Endothelial cell of hepatic sinusoid (primary cell): ENCODE data around the gene CEP112.
"Not testable (repeated sequence)": the region's sequence is repeated elsewhere in the genome, so short reads cannot be mapped to it uniquely, and the experiment has no call there.

Experiments
- in situ Hi-C: cut with HindIII; loops from 2 replicates; pipeline ENCODE4 v1.10.0; 2017; ENCODE audit warnings: low sequenced_read_pairs

Gene CEP112

DNA sequence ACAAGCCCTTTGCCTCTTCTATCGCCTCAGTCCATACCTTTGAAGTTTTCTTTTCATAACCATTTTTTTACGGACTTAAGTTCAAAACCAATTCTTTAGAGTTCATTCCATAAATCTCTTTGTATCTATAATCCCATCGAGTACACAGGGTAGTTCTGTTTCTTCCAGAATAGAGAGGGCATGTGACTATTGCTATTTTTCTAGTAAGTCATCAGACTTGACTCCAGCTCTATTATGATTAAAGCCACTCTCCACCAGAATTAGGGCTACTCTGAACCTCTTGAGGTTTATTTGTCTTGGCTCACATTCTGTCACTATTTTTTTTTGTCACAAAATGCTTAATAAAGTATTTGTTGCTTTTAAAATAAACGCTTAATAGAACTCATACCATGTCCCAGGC, 438.6 kb downstream of the CEP112 start:
- in situ Hi-C loops = no loop called here

DNA sequence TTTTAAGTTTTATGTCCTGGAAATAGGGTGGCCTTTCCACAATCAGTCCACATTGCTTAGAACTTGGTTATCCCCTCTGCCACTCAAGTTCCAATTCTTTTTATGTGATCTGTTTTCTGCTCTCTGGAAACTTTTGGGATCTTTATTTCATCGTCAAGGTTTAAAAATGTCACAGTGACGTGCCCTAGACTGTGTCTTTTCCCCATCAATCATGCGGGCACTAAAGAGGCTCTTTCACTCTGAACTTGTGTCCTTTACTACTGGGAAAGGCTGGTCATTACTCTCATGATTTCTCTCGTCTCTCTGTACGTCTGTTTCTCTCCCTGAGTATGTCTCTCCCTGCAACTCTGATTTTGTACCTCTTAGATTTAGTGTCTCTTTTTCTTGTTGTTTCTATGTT, 440.7 kb downstream of the CEP112 start:
- in situ Hi-C loops = no loop called here

DNA sequence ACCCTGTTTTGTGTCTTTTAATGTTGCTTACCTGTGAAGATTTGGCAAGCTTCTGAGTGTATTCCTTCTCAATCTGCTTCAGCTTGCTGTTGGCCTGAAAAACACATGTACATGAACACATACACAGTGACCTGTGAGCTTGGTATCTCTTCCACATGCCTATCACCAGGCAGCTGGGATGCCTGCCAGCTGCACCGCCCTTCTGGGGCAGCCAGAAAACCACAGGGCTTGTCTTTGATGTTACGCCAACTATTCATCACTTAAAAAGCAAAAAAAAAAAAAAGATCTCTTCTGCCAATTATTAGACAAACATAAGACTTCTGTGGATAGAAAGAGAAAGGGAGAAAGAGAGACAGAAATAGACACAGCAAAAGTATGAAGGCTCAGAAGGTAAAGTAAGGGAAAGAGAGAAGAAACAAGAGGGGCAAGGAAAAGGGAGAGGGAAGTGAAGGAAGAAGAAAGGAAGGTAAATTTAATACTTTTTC, 441.3 kb downstream of the CEP112 start:
- in situ Hi-C loops = no loop called here

DNA sequence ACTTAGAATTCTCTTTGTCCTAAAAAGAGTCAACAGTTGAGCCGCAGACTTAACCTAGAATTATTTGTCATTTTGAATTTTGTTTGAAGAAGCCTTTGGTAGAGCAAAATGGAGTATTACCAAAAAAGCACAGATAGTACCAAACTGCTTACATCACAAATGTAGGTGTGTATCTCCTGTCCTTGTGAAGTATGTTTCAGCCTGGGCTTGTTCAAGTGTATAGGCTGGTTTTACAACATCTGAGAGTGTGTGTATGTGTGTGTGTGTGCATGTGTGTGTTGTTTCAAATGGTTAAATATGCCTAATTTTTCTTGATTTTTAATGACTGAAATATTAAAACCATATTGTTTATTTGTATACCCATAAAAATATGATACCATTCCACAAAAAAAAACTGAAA, 441.8 kb downstream of the CEP112 start:
- in situ Hi-C loops = no loop called here

DNA sequence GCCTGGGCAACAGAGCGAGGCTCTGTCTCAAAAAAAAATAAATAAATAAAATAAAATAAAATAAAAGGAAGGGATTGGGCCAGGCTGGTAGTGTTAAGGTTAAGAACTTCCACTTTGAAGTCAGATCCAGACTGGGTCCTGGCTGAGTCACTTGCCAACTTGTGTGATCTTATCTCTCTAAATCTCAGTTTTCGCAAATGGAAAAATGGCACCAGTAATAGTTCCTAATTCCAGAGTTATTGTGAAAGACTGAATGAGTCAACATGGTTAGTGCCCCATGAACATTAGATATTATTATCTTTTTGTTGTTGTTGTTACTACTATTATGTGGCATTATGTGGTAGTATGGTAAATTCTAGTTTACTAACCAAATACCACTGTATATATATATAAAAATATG, 442.5 kb downstream of the CEP112 start:
- in situ Hi-C loops = no loop called here

DNA sequence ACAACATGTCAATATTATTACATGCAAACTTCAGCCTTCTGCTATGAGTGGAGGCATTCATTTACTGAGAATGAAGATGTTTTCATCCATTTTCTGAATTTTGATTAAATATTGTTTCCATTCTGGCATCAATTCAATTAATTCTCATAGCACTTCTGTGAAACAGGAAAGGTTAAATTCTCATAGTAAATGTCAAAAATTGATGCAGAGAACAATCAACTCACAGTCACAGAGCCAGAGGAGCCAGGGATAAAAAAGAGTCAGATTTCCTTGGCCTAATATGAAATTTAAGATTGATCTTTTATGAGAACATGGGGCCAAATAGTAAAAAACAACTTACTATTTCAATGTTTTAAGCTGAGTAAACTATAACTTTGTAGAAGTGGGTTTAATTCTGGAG, 446.7 kb downstream of the CEP112 start:
- in situ Hi-C loops = no loop called here

DNA sequence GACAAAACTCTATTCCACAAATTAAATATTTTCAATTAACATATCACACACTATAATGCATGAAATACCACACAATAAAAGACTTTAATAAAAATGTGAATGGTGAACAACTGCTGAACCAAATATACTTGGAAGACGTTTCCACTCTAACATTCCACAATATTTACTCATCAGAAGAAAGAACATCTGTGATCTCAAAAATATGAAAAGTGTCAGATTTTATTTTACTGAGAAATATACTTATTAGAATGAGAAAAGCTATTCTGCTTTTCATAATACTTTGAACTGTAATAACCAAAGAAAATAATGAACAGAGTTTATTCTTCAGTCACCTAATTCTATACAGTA, 448.7 kb downstream of the CEP112 start:
- in situ Hi-C loops = no loop called here

DNA sequence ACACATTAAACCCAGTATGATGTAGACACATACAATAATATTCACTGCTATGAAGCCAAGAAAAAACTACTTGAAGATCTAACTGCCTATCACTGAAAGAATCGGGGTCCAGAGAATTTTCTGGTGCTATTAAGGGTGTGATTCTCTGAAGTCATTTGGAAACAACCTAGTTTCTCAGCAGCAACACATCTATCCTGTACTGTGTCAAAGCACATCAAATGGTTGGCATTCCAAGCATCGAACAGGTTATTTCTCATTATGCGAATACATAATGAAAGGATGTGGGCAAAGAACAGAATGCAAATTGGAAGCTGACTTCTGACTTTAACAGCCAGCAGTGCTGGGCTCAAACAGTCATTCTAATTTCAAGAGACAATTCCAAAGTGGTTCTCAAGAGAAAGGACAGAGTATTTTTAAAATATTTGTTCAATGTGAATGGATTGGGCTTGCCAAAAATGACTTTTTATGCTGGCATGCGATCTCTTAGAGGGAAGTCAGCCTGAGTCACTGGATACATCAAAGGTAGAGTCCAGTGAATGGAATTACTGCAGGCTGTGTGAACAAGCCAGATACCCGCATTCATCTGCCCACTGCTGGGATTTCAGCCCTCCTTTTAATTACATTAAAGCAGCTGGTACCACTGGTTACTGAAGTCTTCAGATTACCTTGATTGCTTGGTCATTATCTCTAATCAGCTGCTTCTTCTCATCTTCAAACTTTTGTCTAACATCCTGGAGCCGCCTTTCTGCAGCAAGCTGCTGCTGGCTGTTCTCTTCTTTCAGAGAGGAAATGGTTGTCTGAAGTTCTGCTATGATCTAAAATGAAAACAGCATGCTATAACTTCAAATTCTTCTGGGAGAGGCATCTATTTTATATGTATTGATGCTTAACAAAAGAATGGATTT, 449.3 kb downstream of the CEP112 start:
- in situ Hi-C loops = no loop called here

DNA sequence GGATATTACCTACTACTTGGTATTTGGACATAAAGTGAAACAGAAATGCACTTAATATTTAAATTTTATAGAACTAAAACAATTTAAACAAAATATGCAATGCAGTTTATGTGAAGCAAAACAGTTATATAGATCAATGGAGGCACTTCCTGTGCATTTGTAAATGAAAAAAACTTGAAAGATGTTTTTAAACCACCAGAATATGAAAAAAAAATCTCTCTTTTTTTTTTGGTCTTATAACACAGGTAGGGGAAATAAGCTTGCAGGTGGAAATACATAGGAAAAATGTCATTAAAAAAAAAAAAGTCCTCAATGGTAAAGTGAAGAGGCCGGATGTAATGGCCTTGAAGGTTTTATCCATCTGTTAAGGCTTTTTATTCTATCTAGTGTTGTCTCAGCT, 450.2 kb downstream of the CEP112 start:
- in situ Hi-C loops = no loop called here

DNA sequence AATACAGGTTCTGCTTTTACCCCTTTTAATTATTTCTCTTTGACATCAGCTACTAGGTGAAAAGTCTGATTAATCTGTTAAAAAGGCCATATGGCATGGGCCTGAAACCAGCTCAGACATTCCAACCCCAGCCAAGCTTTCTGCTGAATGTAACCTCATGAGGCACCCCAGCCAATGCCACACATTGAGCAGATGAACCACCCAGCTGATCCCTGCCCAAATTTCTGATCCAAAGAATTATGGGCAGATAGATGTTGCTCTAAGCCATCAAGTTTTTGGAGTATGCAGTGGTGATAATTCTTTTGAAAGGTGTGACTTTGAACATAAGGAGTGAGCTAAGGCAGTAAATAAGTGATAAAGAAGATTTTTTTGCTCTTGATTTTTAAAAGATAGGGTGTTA, 452.9 kb downstream of the CEP112 start:
- in situ Hi-C loops = no loop called here

DNA sequence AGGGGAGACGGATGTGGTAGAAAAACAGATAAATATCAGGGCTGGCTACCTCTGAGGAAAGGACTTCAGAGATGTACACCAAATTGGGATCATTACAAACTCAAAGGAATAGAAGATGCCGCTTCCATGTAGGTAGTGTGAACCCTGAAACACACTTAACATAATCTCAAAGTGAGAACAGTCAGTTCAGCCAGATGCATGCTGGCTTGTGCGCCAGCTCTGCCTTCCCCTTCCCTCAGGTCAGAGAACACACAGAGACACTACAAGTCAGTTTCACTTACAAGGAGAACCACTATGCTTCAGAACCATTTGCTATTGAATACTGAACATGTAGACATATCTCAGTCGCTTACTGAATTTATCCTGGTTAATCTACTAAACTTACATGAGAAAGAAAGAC, 454.5 kb downstream of the CEP112 start:
- in situ Hi-C loops = no loop called here

DNA sequence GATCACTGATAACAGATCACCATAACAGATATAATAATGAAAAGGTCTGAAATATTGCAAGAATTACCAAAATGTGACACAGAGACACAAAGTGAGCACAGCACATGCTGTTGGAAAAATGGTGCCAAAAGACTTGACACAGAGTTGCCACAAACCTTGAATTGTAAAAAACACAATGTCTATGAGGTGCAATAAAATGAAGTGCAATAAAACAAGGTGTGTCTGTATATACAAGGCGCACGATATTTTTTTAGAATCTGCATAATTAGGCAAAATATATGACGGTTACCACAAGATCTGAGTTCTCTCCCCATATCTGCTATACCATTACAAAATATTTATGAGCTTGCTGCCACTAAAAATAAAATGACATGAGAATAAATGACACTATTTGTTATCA, 458.6 kb downstream of the CEP112 start:
- in situ Hi-C loops = no loop called here

DNA sequence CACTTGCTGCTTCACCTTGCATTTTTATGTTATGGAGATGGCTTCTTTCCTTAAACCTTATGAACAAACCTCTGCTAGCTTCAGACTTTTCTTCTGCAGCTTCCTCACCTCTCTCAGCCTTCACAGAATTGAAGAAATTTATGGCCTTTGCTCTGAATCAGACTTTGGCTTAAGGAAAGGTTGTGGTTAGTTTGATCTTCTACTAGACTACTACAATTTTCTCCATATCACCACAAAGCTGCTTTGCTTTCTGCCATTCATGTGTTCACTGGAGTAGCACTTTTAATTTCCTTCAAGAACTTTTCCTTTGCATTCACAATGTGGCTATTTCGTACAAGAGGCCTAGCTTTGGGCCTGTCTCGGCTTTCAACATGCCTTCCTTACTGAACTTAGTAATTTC, 459.3 kb downstream of the CEP112 start:
- in situ Hi-C loops = not testable (repeated sequence)

DNA sequence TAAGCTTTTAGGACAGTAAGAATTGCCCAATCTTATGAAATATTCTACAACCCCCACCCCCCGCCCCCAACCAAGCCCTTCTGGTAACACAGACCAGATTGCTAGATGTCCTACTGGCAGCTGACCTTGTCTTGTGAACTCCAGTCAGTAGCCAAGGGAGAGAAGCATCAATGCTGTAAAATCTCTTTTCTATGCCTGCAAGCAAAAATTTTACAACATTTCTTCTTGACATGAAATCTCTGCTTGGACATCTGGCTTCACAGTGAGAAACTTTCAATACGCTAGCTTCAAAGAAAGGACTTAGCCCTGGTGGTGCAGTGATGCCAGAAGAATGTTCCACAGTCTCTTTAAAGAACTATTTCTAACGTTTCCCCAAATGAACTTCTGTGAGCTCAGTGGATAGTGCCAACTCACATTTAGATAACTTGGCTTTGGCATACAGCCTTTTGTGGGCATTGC, 461.2 kb downstream of the CEP112 start:
- in situ Hi-C loops = no loop called here

DNA sequence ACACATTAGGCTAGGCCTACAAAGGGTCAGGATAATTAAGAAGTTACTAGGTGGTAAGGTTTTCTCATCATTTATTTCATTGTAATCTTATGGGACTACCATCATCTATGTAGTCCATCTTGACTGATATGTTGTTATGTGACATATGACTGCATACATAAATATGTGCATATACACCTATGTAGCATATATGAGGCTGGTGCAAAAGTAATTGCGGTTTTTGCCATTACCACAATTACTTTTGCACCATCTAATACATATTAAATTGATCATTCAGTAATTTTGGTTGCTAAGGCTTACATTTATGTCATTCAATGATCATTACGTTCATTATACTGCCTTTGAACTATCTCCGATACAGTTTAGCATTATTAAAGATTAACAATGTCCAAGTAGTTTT, 462.7 kb downstream of the CEP112 start:
- in situ Hi-C loops = no loop called here

DNA sequence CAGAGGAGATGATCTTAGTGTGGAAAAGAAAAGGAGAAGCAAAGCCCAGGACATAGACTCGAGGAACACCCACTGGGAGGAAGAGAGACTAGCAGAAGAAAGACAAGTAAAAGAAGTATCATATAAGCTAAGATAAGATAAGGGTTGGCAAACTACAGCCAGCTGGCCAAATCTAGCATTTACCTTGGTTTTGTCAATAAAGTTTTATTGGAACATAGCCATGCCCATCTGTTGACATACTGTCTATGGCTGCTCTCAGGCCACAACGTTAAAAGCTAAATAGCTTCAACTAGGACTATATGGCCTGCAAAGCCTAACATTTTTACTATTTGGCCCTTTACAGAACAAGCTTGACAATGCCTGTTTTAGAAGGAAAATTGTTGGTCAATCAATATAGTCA, 464.1 kb downstream of the CEP112 start:
- in situ Hi-C loops = no loop called here

DNA sequence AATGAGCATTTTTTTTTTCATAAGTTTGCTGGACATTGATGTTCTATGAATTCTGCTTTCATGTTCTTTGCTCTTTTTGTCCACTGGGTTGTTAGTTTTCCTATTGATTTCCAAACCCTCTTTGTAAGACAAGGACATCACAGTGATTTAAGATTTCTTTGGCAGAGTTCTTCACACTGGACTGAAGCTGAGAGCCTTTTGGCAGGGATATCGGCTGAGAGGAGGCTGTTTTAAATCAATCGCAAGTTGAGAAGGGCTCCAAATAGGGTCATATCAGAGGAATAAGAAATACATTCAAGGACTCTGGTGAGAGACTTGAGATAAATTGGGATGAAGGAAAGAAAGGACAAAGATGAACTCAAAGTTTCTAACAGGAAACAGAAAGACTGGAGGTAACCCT, 464.7 kb downstream of the CEP112 start:
- in situ Hi-C loops = no loop called here

DNA sequence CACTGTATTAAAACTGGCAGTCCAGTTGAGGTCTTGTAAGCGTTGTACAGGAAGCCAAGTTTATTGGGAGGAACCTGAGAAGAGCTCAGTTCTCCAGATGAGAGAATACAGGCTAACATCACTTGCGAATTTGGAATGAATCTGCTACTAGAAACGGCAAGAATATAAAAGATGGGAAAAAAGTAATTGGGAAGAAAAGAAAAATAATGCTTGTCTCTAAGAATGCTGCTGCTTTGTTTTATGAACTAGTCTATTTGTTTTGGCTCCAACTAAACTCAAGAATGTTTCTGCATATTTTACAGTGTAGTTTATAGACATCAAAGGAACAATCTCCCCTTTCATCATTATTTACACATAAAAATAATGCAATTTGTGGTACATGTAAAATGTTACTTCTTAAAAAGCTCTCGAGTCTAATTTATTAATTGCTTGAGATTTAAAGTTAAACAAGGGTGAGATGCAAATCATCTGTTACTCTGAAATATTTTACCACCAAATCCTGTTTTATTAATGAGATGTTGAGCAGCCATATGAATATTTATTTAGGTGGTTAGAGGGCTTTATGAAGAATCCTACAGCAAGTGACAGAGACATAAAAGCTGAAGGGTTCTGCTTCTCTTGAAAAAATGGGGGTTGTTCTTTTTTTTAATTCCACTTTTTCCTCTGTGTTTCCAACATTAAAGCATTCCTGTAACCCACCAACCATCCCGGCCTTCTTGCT, 468.3 kb downstream of the CEP112 start:
- in situ Hi-C loops = loop anchor here (25.0 kb wide), 1 partner anchor 136 kb away; no protein-coding TSS in a partner anchor

DNA sequence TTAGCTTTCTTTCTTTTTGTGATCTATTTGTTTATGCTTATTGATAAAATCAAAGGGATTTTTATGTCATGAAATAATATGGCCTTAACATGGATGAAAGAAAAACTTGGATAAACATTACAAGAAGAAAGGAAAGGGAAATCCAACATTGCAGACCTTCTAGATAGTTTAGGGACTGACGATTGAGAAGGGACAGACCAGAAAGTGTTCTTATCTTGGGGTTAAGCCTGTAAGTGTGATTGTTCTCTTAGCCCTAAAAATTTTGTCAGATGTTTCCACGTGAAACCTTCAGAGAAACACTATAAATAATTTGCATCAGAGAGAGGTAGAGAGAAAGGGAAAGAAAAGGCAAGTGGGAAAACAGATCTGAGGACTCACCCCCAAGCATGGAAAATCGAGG, 473.3 kb downstream of the CEP112 start:
- in situ Hi-C loops = loop anchor here (25.0 kb wide), 1 partner anchor 131 kb away; no protein-coding TSS in a partner anchor

DNA sequence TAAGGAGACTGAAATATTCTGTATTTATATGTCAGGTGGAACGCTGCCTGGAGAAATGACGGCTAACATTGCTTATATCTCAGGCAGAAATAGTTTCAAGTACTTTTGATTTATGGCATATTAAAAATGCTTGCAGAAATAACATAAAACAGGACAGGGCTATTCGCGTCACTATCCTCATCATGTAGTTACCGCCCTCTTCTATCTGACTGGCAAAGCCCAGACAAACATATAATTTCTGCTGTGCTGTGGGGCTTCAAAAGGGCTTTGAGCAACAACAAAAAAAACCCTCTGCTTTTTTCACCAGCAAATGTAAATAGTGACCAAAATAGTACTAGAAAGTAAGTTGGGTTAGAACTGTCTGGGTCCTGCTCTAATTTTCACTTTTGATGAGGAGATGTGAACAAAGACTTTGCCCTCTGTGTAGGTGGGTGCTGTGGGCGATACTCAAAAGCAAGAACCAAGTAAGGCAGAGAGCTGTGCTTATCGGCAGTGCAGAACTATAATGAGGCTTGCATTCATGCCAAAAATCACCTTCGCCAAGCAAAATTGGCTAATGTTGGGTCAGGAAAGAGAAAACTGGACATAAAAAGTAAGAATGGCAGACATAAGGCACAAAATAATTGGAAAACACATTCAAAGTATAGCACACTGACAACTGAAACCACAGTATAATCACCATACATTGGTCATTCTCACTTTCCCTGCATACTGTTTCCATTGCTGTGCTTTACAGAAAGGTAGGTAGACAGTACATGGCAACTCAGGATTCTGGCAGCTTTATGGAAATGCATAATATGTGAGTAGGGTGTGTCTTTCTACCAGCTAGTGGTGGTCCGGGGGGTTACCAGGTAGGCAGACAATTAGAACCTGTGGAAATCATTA, 479.3 kb downstream of the CEP112 start:
- in situ Hi-C loops = loop anchor here (25.0 kb wide), 1 partner anchor 125 kb away; no protein-coding TSS in a partner anchor
